Endothelial cell of umbilical vein (primary cell): ENCODE measurements around the gene TMEM52B. TPM values are rescaled to one million over a fixed set of nuclear protein-coding genes. Genes with fewer than 3 reads are reported as not detected.

Experiments used
- BruUV-seq: library from RNA; stranded (reverse); fragments of 400-500 nt; replicated peaks from 2 replicates; lab custom pipeline; 2021; lab: Mats Ljungman, UMichigan
- CTCF ChIA-PET: fragments of 300-600, 350-600 bp; sonication (Branson Sonifier 250); formaldehyde crosslinking; loops from one replicate; lab custom pipeline; 2021; ENCODE audit warnings: antibody characterized with exemption, inconsistent platforms; lab: Charles Lee
- POLR2A ChIA-PET: fragments of 300-600, 350-600 bp; sonication (Branson Sonifier 250); formaldehyde crosslinking; loops from one replicate; lab custom pipeline; 2021; ENCODE audit warnings: antibody characterized with exemption, inconsistent platforms; lab: Charles Lee
- DNase-seq: peaks from one replicate; pipeline ENCODE4 v3.0.0-alpha.2; 2011; ENCODE audit warnings: low read depth, low spot score
- FAIRE-seq: peaks from 2 replicates; lab custom pipeline; 2011; peaks lifted over from hg19 to GRCh38; lab: Jason Lieb, UNC
- H2AFZ ChIP-seq: 2 replicates; pipeline ENCODE4 v1.6.0; 2012; ENCODE audit warnings: low read depth, low read length, control low read depth, inconsistent platforms
- H3K27ac ChIP-seq: 2 replicates; pipeline ENCODE4 v1.5.1; 2011; ENCODE audit warnings: low read depth, mild to moderate bottlenecking, control low read depth, low read length, moderate library complexity; ENCODE audit not compliant: insufficient read depth
- H3K27me3 ChIP-seq, 2 experiments: 2 replicates each; pipeline versions ENCODE4 v1.6.0 to v1.6.1; 2011; ENCODE audit warnings: low read length in 2 of 2, mixed read lengths in 1 of 2; ENCODE audit not compliant: control insufficient read depth in 2 of 2, insufficient read depth in 2 of 2
- H3K36me3 ChIP-seq, 2 experiments: 2 replicates in 1 of 2; 3 replicates in 1 of 2; pipeline ENCODE4 v1.5.1; 2011; ENCODE audit warnings: low read length in 2 of 2, mild to moderate bottlenecking in 1 of 2, moderate library complexity in 1 of 2; ENCODE audit not compliant: control insufficient read depth in 2 of 2, insufficient read depth in 2 of 2; ENCODE audit errors: extremely low read depth in 1 of 2
- H3K4me1 ChIP-seq: 3 replicates; pipeline ENCODE4 v1.5.1; 2011; ENCODE audit warnings: mild to moderate bottlenecking, low read length; ENCODE audit not compliant: control insufficient read depth, insufficient read depth; ENCODE audit errors: extremely low read depth
- H3K4me2 ChIP-seq: 2 replicates; pipeline ENCODE4 v1.6.1; 2011; ENCODE audit warnings: low read length, control low read depth, mixed read lengths; ENCODE audit not compliant: insufficient read depth
- H3K4me3 ChIP-seq, 3 experiments: fragments of 200-600 bp in 1 of 3; sonication (generic), shearing (Covaris generic) in 1 of 3; replicated peaks in 1 of 3; 2 replicates each; pipeline ENCODE4 v1.5.1; 2011 to 2016; ENCODE audit warnings: control low read depth in 3 of 3, low read length in 3 of 3, mild to moderate bottlenecking in 2 of 3, inconsistent platforms in 1 of 3, low read depth in 1 of 3, moderate library complexity in 1 of 3; ENCODE audit not compliant: insufficient read depth in 1 of 3
- H3K79me2 ChIP-seq: 2 replicates; pipeline ENCODE4 v1.6.0; 2012; ENCODE audit warnings: low read length, inconsistent platforms; ENCODE audit not compliant: control insufficient read depth, insufficient read depth
- H3K9ac ChIP-seq: replicated peaks from 2 replicates; pipeline ENCODE3; 2011; ENCODE audit warnings: low read length, control low read depth; ENCODE audit not compliant: insufficient read depth; ENCODE audit errors: extremely low read depth
- H3K9me1 ChIP-seq: replicated peaks from 3 replicates; pipeline ENCODE4 v1.6.0; 2011; ENCODE audit warnings: mild to moderate bottlenecking, low read length; ENCODE audit not compliant: control insufficient read depth, insufficient read depth; ENCODE audit errors: extremely low read depth
- H3K9me3 ChIP-seq: replicated peaks from 2 replicates; pipeline ENCODE4 v1.5.1; 2012; ENCODE audit warnings: low read length, inconsistent platforms; ENCODE audit not compliant: control insufficient read depth, insufficient read depth
- H4K20me1 ChIP-seq: replicated peaks from 2 replicates; pipeline ENCODE3; 2011; ENCODE audit warnings: mild to moderate bottlenecking, low read length; ENCODE audit not compliant: control insufficient read depth, insufficient read depth; ENCODE audit errors: extremely low read depth
- EZH2 ChIP-seq: IDR thresholded peaks from 2 replicates; pipeline ENCODE4 v1.6.1; 2012; ENCODE audit warnings: borderline replicate concordance, low read depth, mild to moderate bottlenecking, moderate library complexity, low read length, inconsistent platforms; ENCODE audit not compliant: severe bottlenecking
- FOS ChIP-seq: IDR thresholded peaks from 2 replicates; pipeline ENCODE4 v1.6.1; 2011; ENCODE audit warnings: mild to moderate bottlenecking, low read length, moderate library complexity, borderline replicate concordance; ENCODE audit not compliant: insufficient read depth
- GATA2 ChIP-seq: IDR thresholded peaks from 2 replicates; pipeline ENCODE4 v1.7.0; 2011; ENCODE audit warnings: low read depth, mild to moderate bottlenecking, moderate library complexity, mixed read lengths, low read length; ENCODE audit not compliant: insufficient read length, insufficient read depth
- JUN ChIP-seq: IDR thresholded peaks from 2 replicates; pipeline ENCODE4 v1.6.1; 2011; ENCODE audit warnings: borderline replicate concordance, low read depth; ENCODE audit not compliant: insufficient read length, insufficient read depth
- POLR2AphosphoS5 ChIP-seq: IDR thresholded peaks from 2 replicates; pipeline ENCODE4 v1.6.1; 2012; ENCODE audit warnings: low read depth, mild to moderate bottlenecking, control low read depth, low read length, moderate library complexity; ENCODE audit not compliant: insufficient read depth
- dilution Hi-C: fragments of 300-500 bp; cut with MboI; formaldehyde crosslinking; loops from one replicate; pipeline ENCODE4 v1.15.0; 2019; ENCODE audit warnings: low sequenced_read_pairs; ENCODE audit not compliant: extremely low pct_ligation_motif_present
- intact Hi-C: fragments of 100-400 bp; cut with micrococcal nuclease; formaldehyde crosslinking; loops from one replicate; pipeline ENCODE4 v1.10.0; 2022
- polyA plus RNA-seq, 4 experiments: library from polyadenylated mRNA; depleted of rRNA in 3 of 4; stranded (reverse) in 3 of 4; unstranded in 1 of 4; fragments of >200 nt; gene quantifications; 2 replicates each; pipeline versions ENCODE4 v1.2.1 to v1.2.3, GENCODE V29; 2011 to 2012; ENCODE audit warnings: missing spikeins in 1 of 4
- total RNA-seq: library from RNA; stranded (reverse); gene quantifications from 2 replicates; pipeline ENCODE4 v1.2.3, GENCODE V29; 2021
- TF ChIP-seq, protein P1 (sequence below), 2 donors: IDR thresholded peaks; 1 replicate in 1 of 2; 2 replicates in 1 of 2; pipeline ENCODE4 v1.5.1; 2011; ENCODE audit warnings: low read length in 2 of 2, mild to moderate bottlenecking in 2 of 2, moderate library complexity in 2 of 2, control low read depth in 1 of 2, inconsistent platforms in 1 of 2, low read depth in 1 of 2; ENCODE audit not compliant: insufficient read depth in 1 of 2; ENCODE audit errors: extremely low read depth in 1 of 2

TMEM52B gene
- total and polyA plus RNA-seq, 2 donors (not counting 3 experiments of a cell fraction or from before 2014, with no cell fraction given): 0.24 TPM; not detected in 1

DNA sequence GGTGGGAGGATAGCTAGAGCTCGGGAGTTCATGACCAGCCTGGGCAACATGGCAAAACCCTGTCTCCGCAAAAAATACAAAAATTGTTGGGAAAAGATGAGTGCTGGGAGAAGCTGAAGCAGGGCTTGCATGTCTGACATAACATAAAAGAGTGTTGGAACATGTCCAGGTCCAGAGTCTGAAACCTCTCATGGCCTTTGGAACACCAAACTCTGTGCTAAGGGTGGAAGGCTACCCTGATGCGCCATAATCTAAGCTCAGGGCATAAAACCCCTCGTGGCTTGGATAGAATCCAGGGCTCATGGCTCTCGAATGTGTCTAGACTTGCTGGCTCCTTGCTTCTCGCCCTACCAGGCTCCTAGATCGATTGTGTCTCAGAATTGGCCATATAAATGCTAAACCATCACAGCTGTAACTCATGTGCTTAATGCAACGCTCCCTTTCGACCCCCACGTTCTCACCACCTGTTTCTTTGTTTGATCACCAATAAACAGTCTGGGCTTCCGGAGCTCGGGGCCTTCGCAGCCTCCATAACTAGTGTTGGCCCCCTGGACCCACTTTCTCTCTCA, 42.1 kb upstream of the TMEM52B start:
- Histone ChIP-seq H3K9me1 (no peaks in the 10 kb centered on the region), H4K20me1 (no peaks in the 10 kb centered on the region), H3K9me3 (no peaks in the 10 kb centered on the region), H3K9ac (no peak overlapping the region), H3K27ac (no peak overlapping the region), H3K36me3 (no peaks in the 10 kb centered on the region), H3K27me3 (no peaks in the 10 kb centered on the region), H3K4me1 (no peaks in the 10 kb centered on the region), H2AFZ (no peak overlapping the region), H3K4me2 (no peak overlapping the region), H3K79me2 (no peaks in the 10 kb centered on the region), H3K4me3 (no peak overlapping the region)
- TF ChIP-seq EZH2: no peak
- no peak for TF ChIP-seq FOS
- TF ChIP-seq, protein P1, sequence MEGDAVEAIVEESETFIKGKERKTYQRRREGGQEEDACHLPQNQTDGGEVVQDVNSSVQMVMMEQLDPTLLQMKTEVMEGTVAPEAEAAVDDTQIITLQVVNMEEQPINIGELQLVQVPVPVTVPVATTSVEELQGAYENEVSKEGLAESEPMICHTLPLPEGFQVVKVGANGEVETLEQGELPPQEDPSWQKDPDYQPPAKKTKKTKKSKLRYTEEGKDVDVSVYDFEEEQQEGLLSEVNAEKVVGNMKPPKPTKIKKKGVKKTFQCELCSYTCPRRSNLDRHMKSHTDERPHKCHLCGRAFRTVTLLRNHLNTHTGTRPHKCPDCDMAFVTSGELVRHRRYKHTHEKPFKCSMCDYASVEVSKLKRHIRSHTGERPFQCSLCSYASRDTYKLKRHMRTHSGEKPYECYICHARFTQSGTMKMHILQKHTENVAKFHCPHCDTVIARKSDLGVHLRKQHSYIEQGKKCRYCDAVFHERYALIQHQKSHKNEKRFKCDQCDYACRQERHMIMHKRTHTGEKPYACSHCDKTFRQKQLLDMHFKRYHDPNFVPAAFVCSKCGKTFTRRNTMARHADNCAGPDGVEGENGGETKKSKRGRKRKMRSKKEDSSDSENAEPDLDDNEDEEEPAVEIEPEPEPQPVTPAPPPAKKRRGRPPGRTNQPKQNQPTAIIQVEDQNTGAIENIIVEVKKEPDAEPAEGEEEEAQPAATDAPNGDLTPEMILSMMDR (IDR thresholded peaks at IDR 0.05; ENCODE audit: extremely low read depth in 1 of 2, insufficient read depth in 1 of 2, low read depth in 1 of 2, low read length in 2 of 2): no peak
- TF ChIP-seq JUN: no peak
- no peak for TF ChIP-seq POLR2AphosphoS5
- no peak for TF ChIP-seq GATA2
- CTCF ChIA-PET: interaction anchor here (0.9 to 2.5 kb wide), 9 partner anchors 17 to 387 kb away, joined by 3 to 15 read pairs (median 5); no protein-coding TSS in a partner anchor
- DNase-seq (no peak), FAIRE-seq (no peak)
- dilution Hi-C loops: no loop called here
- POLR2A ChIA-PET: interaction anchor here (0.9 kb wide), 1 partner anchor 126 kb away, joined by 3 read pairs; the partner anchor contains the start of gene CLEC12B
- no TSS peak for BruUV-seq
- intact Hi-C loops: no loop called here
